Cardiac muscle cell (in vitro differentiated cells and primary cell): ENCODE measurements around the gene BGN. TPM values are rescaled to one million over a fixed set of nuclear protein-coding genes. Genes with fewer than 3 reads are reported as not detected.
A peak's percentile ranks its signal among the peaks of the same experiment; 100 is the strongest.

ENCODE experiments used
- DNase-seq, 2 donors: peaks; one replicate each; pipeline versions ENCODE4 v3.0.0 to v3.0.0-alpha.2; 2010 to 2017; ENCODE audit warnings: low read depth in 1 of 2, low spot score in 1 of 2
- H3K27ac ChIP-seq: fragments of 200-600 bp; sonication (generic); 2 replicates; pipeline ENCODE4 v1.5.1; 2016
- H3K27me3 ChIP-seq: fragments of 200-600 bp; sonication (generic); 2 replicates; pipeline ENCODE4 v1.6.0; 2016; ENCODE audit warnings: control low read depth
- H3K36me3 ChIP-seq: fragments of 200-600 bp; sonication (generic); 2 replicates; pipeline ENCODE4 v1.5.1; 2016; ENCODE audit warnings: control low read depth
- H3K4me1 ChIP-seq: fragments of 200-600 bp; sonication (generic); 2 replicates; pipeline ENCODE4 v1.8.1; 2017; ENCODE audit warnings: low read depth, mild to moderate bottlenecking, mixed run types
- H3K4me3 ChIP-seq: fragments of 200-600 bp; sonication (generic); 2 replicates; pipeline ENCODE4 v1.5.1; 2016; ENCODE audit warnings: mild to moderate bottlenecking
- H3K9me3 ChIP-seq: fragments of 200-600 bp; sonication (generic); 2 replicates; pipeline ENCODE4 v1.5.1; 2017; ENCODE audit warnings: low read depth, mild to moderate bottlenecking, control low read depth
- CTCF ChIP-seq: IDR thresholded peaks from 2 replicates; pipeline ENCODE4 v1.5.1; 2012; ENCODE audit warnings: low read depth, mild to moderate bottlenecking, low read length
- polyA plus RNA-seq: library from polyadenylated mRNA; unstranded; fragments of >200 nt; fragmentation: Nextera tagmentation; extraction: Ambion mirVana; gene quantifications from 2 replicates; pipeline ENCODE4 v1.2.1, GENCODE V29; 2016
- total RNA-seq: library from RNA; depleted of rRNA; stranded (reverse); fragments of >200 nt; gene quantifications from 2 replicates; pipeline ENCODE4 v1.2.3, GENCODE V29; 2016

BGN gene
- total and polyA plus RNA-seq, 2 experiments from 2014 or later: 0.54 to 1.0 TPM

GRCh38 chrX:153474718-153475117, 20.1 kb upstream of the BGN start:
- H3K27ac ChIP-seq: no peak overlapping the region
- peak in 1 of 2 donors; percentile 74 for DNase-seq
- H3K4me3 ChIP-seq: no peak overlapping the region
- no peaks in the 10 kb centered on the region for H3K27me3 ChIP-seq
- H3K36me3 ChIP-seq: no peaks in the 10 kb centered on the region
- no peaks in the 10 kb centered on the region for H3K9me3 ChIP-seq
- no peaks in the 10 kb centered on the region for H3K4me1 ChIP-seq
- no peak for TF ChIP-seq CTCF

DNA sequence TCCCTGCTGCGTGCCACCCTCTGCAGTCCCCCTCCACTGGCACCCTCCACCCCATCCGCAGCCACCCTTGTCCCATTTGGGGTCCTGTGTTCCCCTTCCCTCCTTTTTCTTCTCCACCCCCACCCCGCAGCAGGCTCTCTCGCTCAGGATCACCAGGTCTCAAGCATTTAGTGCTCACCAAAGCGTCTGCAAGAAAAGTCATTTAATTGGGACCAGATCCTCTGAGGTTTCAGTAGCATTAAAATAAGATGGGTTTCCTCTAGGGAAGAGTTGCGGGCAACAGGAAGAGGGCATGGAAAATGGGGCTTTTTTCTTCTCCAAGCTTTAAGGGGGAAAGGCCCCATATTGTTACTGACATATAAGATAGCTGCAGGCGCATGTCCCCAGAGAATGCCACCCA, 19.5 kb upstream of the BGN start:
- Histone ChIP-seq H3K27ac (no peak overlapping the region), H3K27me3 (no peaks in the 10 kb centered on the region), H3K4me3 (no peak overlapping the region), H3K4me1 (no peaks in the 10 kb centered on the region), H3K36me3 (no peaks in the 10 kb centered on the region), H3K9me3 (no peaks in the 10 kb centered on the region)
- TF ChIP-seq CTCF: no peak
- no peak for DNase-seq

GRCh38 chrX:153475751-153476281, 19.0 kb upstream of the BGN start:
- Histone ChIP-seq H3K27ac (no peak overlapping the region), H3K27me3 (no peaks in the 10 kb centered on the region), H3K36me3 (no peaks in the 10 kb centered on the region), H3K4me3 (no peak overlapping the region), H3K9me3 (no peaks in the 10 kb centered on the region), H3K4me1 (no peaks in the 10 kb centered on the region)
- no peak for TF ChIP-seq CTCF
- DNase-seq: no peak

DNA sequence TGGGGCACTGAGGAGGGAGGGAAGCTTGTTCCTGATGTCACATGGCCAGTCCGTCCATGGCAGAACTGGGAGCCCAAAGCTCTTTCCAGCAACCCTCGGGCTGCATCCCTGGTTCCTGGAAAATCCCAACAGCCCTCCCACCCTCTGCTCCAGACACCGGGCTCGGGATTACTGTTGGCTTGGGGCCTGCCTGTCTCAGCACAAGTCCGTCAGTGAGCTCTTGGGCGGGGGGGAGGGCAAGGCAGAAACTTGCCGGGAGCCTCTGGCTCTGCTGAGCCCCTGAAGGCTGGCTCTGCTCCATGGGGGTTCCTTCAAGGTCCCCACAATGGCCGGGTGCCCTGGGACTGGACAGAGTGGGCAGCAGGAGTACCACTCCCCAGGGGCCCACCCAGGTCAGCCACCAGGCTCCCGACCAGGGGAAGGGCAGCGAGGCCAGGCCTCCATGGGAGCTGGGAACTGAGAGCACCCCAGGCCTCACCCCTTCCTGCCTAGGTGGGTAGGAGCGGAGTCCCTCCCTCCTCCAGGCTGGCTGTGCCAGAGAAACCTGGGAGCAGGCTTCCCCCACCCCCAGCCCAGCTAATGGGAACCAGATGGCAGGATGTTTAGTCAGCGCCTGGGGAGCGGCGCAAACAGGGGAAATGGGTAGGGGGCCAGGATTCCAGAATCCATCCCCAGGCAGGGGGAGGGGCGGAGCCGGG, 18.0 kb upstream of the BGN start:
- H3K9me3 ChIP-seq: no peaks in the 10 kb centered on the region
- H3K36me3 ChIP-seq: no peaks in the 10 kb centered on the region
- no peaks in the 10 kb centered on the region for H3K4me1 ChIP-seq
- no peak for TF ChIP-seq CTCF
- H3K4me3 ChIP-seq: no peak overlapping the region
- peak in 1 of 2 donors; percentile 71 for DNase-seq
- H3K27me3 ChIP-seq: no peaks in the 10 kb centered on the region
- no peak overlapping the region for H3K27ac ChIP-seq

DNA sequence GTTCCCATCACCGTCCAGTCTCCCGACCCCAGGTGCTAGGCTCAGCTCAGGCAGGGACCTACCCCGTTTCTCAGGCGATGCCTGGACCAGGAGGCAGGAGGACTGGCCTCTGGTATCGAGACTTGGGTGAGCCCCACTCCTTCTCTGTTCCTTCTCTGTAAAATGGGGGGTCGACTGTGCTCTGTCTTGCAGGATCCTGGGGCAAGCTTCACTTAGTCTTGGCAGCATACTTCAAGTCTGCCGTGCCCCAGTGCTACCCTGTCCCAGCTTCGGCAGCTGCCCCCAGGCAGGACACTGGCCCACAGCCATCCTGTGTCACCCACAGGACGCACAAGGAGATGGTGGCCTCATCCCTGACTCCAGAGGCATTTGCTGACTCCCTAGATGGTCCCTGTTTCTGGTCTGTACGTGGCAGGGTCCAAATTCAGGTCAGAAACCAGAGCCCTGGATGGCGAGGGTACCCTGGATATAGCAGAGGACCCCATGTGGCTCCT, 17.4 kb upstream of the BGN start:
- Histone ChIP-seq H3K4me3 (no peak overlapping the region), H3K27ac (no peak overlapping the region), H3K27me3 (no peaks in the 10 kb centered on the region), H3K36me3 (no peaks in the 10 kb centered on the region), H3K9me3 (no peaks in the 10 kb centered on the region), H3K4me1 (no peaks in the 10 kb centered on the region)
- no peak for TF ChIP-seq CTCF
- no peak for DNase-seq
